ENCODE results near the gene CCDC188.

Gene CCDC188

GRCh38 chr22:20147237-20147988 lies 3.4 kb downstream of the CCDC188 start:
- DNase-seq = no peak

DNA sequence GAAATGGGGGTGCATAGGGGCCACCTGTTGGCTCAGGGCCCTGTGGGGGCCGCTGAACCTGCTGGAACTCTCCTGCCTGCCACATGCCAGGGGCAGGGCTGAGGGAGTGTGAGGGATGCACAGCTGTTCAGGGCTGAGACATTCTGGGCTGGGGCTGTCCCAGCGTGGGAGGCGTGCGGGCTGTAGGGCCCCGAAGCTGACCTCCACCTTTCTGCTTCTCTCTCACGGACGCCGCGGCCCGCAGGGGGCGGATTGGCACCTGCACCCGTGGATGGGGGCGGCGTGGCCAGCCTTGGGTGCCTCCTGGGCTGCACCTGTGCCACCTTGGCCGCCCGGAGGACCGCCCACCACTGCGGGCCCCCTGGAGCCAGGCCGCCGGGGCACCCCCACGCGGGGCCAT lies 4.1 kb downstream of the CCDC188 start:
- no peak for DNase-seq

DNA sequence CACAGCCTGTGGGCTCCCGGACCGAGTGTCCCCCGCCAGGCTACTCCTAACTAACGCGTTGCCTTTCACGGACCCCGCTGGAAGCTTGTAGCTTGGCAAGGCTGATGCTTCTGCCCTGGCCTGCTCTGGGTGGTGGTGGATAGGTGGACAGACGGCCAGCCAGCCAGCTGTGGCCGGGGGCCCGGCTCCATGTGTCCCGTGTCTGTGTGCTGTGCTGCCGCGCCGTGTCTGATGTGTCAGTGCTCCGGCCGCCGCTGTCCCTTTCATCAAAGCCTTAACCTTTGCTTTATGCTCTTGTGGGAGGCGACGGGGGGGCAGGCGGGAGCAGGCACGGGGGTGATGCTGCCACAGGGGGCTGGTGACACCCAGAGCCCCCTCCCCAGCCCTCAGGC lies 5.0 kb downstream of the CCDC188 start:
- DNase-seq = no peak

- no peak for DNase-seq
These were observed 5.5 kb downstream of the CCDC188 start for GRCh38 chr22:20145206-20145831.

- no peak for DNase-seq
These were observed 6.8 kb downstream of the CCDC188 start for GRCh38 chr22:20143883-20144665.

- DNase-seq = no peak
These were observed 7.9 kb downstream of the CCDC188 start for GRCh38 chr22:20142711-20143621.

GRCh38 chr22:20141186-20142077 lies 9.4 kb downstream of the CCDC188 start:
- no peak for DNase-seq

DNA sequence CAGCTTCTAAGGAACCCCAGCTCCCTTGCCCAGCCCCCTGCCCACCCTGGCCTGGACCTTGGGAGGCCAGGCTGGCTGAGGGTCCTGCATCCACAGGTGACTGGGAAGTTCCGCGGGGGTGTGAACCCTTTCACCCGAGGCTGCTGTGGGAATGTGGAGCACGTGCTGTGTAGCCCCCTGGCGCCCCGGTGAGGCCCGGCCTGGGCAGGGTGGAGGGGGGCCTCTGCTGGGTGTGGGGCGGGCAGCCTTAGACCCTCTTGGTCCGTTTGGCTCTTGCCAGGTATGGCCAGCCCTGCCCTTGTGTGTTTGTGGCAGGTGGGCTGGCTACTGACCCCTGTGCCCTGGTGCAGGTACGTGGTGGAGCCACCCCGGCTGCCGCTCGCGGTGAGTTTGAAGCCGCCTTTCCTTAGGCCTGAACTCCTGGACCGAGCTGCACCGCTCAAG lies 10.3 kb downstream of the CCDC188 start:
- DNase-seq = no peak

DNA sequence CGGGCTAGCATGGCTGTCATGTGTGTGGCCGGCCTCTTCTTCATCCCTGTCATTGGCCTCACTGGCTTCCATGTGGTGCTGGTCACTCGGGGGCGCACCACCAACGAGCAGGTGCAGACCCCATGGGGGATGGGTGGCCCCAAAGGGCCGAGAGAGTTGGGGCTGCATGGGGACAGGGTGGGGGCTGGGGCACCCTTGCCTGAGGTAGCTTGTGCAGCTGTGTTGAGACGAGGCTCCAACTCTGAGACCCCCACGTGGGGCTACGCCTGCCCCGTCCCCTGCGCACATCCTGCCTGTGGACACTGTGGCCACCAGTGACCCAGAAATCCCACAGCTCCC lies 10.8 kb downstream of the CCDC188 start:
- DNase-seq = no peak

GRCh38 chr22:20139391-20140106 lies 11.3 kb downstream of the CCDC188 start:
- no peak for DNase-seq

- no peak for DNase-seq
These were observed 12.0 kb downstream of the CCDC188 start for GRCh38 chr22:20138868-20139267.

- no peak for DNase-seq
These were observed 12.5 kb downstream of the CCDC188 start for GRCh38 chr22:20138417-20138738.

DNA sequence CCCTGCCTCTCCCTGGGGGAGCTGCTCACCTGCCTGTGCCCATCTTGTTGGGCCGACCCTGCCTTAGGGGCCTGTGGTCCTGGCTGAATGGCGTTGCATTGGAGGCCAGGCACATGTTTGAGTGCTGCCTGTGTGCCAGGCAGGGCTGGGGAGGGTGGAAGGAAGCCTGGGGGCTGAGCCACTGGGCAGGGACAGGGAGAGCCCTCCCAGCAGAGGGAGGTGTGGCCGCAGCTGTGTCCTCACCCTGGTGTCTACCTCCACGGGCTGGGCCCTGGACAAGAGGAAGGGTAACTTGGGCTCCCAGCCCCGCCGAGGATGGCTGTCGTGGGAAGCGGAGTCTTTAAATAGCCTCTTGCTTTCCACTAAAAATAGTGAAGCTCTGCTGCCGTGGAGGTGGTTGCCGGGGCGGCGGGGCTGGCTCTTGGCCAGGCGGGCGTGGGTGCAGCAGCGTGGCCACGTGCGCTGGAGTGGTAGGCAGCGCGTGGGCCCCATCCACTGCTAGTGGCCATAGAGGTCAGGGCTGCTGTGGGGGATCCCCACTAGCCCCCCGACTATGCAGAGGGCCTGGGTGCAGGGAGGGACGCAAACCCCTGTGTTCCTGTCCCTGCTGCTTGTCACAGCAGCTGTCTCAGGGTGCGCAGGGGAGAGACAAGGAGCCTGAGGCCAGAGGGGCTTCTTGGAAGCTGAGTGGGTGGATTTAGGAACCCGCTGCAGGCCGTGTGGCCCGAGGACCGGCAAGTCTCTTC lies 13.0 kb downstream of the CCDC188 start:
- DNase-seq = no peak

- DNase-seq = no peak
These were observed 13.7 kb downstream of the CCDC188 start for GRCh38 chr22:20137113-20137512.

GRCh38 chr22:20136603-20136873 lies 14.3 kb downstream of the CCDC188 start:
- DNase-seq = no peak

- no peak for DNase-seq
These were observed 14.9 kb downstream of the CCDC188 start for GRCh38 chr22:20135806-20136602.

GRCh38 chr22:20135265-20135664 lies 15.6 kb downstream of the CCDC188 start:
- DNase-seq = no peak

- DNase-seq = no peak
These were observed 16.8 kb downstream of the CCDC188 start for GRCh38 chr22:20133930-20134549.

GRCh38 chr22:20132686-20133246 lies 18.1 kb downstream of the CCDC188 start:
- DNase-seq = no peak

All from NCI-H748 treated with DMSO at 0.1 percent for 48 hours (cell line).